Mucosa of descending colon (tissue), 3 donors: Measurements from ENCODE around the gene CHN2. TPM values are rescaled to one million over a fixed set of nuclear protein-coding genes. Genes with fewer than 3 reads are reported as not detected.

Source experiments
- ATAC-seq: fragments of 200-7000 bp; cut with Tn5 transposase; one replicate; pipeline ENCODE4 v1.9.1; 2020; ENCODE audit warnings: mild to moderate bottlenecking, moderate library complexity
- DNase-seq, 3 donors: peaks; one replicate each; pipeline ENCODE4 v3.0.0-alpha.2; 2020
- H3K36me3 ChIP-seq: fragments of 200-600 bp; one replicate; pipeline ENCODE4 v1.8.0; 2021; ENCODE audit warnings: low read depth, mild to moderate bottlenecking
- H3K4me1 ChIP-seq: fragments of 200-600 bp; one replicate; pipeline ENCODE4 v1.8.0; 2021; ENCODE audit warnings: low read depth, mild to moderate bottlenecking
- H3K4me3 ChIP-seq: fragments of 200-600 bp; one replicate; pipeline ENCODE4 v1.8.0; 2021; ENCODE audit warnings: mild to moderate bottlenecking
- H3K9me3 ChIP-seq: fragments of 200-600 bp; one replicate; pipeline ENCODE4 v1.8.0; 2021; ENCODE audit warnings: mild to moderate bottlenecking
- intact Hi-C, 2 donors: fragments of 100-400 bp; cut with DNase I in 1 of 2; cut with micrococcal nuclease in 1 of 2; formaldehyde crosslinking; loops; one replicate each; pipeline versions ENCODE4 v1.11.0 to v1.11.1; 2022; cut with DNase I, micrococcal nuclease
- total RNA-seq, 3 donors: library from RNA; stranded (reverse); fragmentation: NEBNext Ultra II Directional in 2 of 3; extraction: Animal tissue kit (Norgen Biotek cat#: 25700) in 2 of 3; gene quantifications; one replicate each; pipeline versions ENCODE4 v1.2.1 to v1.2.4, GENCODE V29; 2021 to 2023
- TF ChIP-seq, protein P1 (sequence below): fragments of 200-600 bp; IDR thresholded peaks from one replicate; pipeline ENCODE4 v1.8.0; 2022; ENCODE audit warnings: antibody characterized with exemption, mild to moderate bottlenecking
- donor health status: DM: no; HTN: no; CAD: no; lungs with moderate emphysema.
- donor health status: DM: no; HTN: no; CAD: no.
- donor health status: DM: no; HTN: yes; CAD: no.

The CHN2 gene
- total RNA-seq, 3 donors from 2014 or later: 18.7 to 41.5 (median 27.6) TPM

DNA sequence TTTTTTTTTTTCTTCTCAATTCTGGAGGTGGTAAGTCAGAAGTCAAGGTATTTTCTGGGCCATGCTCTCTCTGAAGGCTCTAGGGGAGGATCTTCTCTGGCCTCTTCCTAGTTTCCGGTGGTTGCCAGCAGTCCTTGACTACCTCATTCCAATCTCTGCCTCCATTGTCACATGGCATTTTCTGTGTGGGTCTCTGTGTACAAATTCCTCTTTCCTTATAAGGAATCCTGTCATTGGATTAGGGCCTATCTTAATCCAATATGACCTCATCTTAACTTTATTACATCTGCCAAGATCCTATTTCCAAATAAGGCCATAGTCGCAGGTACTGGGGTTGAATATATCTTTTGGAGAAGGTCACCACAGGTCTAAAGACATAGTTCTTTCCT lies 239.8 kb downstream of the CHN2 start:
- ATAC-seq: peak; percentile 29
- Histone ChIP-seq H3K9me3 (no peaks in the 10 kb centered on the region), H3K36me3 (no peaks in the 10 kb centered on the region), H3K4me3 (no peak overlapping the region), H3K4me1 (no peaks in the 10 kb centered on the region)
- DNase-seq: no peak
- intact Hi-C loops: no loop called here
- TF ChIP-seq, protein P1, sequence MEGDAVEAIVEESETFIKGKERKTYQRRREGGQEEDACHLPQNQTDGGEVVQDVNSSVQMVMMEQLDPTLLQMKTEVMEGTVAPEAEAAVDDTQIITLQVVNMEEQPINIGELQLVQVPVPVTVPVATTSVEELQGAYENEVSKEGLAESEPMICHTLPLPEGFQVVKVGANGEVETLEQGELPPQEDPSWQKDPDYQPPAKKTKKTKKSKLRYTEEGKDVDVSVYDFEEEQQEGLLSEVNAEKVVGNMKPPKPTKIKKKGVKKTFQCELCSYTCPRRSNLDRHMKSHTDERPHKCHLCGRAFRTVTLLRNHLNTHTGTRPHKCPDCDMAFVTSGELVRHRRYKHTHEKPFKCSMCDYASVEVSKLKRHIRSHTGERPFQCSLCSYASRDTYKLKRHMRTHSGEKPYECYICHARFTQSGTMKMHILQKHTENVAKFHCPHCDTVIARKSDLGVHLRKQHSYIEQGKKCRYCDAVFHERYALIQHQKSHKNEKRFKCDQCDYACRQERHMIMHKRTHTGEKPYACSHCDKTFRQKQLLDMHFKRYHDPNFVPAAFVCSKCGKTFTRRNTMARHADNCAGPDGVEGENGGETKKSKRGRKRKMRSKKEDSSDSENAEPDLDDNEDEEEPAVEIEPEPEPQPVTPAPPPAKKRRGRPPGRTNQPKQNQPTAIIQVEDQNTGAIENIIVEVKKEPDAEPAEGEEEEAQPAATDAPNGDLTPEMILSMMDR: no peak

DNA sequence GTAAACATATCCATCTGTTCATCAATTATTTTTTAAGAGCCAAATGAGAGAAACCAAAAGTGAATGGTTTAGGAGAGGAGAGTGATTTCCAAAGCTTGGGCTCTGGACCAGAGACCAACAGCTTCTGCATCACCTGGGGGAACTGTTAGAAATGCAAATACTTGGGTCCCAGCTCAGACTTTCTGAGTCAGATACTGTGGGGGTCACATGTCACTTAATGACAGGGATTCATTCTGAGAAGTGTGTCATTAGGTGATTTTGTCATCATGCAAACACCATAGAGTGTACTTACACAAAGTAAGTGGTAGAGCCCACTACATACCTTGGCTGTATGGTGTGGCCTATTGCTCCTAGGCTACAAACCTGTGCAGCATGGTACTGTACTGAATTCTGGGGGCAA lies 240.6 kb downstream of the CHN2 start:
- no peaks in the 10 kb centered on the region for H3K4me1 ChIP-seq
- intact Hi-C loops: no loop called here
- H3K36me3 ChIP-seq: no peaks in the 10 kb centered on the region
- no peak overlapping the region for H3K4me3 ChIP-seq
- DNase-seq (no peak), ATAC-seq (no peak)
- TF ChIP-seq, protein P1: no peak
- no peaks in the 10 kb centered on the region for H3K9me3 ChIP-seq

DNA sequence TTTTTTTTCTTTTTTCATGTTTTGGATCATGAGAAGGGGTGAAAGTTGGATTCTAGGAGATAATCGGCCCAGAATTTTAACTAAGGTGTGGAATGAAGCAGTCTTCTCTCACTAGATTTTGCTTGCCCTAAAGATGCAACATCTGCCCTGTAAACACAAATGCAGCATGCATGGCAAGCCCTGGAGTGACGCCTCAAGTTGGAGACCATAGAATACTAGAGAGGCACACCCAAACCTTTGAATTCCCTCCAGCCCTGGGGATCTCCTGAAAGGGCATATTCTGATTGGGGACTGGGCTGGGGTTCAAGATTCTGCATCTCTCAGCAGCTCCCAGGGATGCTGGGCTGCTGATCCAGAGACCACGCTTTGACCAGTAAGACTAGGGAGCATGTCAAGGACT lies 241.3 kb downstream of the CHN2 start:
- Histone ChIP-seq H3K9me3 (no peaks in the 10 kb centered on the region), H3K36me3 (no peaks in the 10 kb centered on the region), H3K4me1 (no peaks in the 10 kb centered on the region), H3K4me3 (no peak overlapping the region)
- ATAC-seq: no peak
- intact Hi-C loops: no loop called here
- TF ChIP-seq, protein P1: no peak
- no peak for DNase-seq

DNA sequence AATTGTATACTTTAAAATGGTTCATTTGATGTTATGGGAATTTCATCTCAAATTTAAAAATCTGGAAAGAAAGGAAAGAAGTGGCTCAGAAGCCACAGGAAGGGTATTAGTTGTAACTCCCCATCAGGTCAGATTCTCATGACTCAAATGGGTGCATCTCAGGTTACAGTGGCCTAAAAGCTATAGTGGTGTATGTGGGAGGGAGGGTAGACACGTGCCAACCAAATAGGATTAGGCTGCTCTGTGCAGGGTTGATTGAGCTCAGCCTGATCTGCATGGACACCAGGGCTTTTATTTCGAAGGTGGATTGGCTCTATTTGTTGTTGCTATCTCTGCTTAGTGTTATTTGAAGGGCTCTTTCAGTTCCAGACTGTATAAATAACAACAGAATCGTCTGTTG lies 247.6 kb downstream of the CHN2 start:
- Histone ChIP-seq H3K36me3 (no peaks in the 10 kb centered on the region), H3K4me3 (no peak overlapping the region), H3K4me1 (no peaks in the 10 kb centered on the region), H3K9me3 (no peaks in the 10 kb centered on the region)
- TF ChIP-seq, protein P1: no peak
- no peak for ATAC-seq
- intact Hi-C loops: no loop called here
- DNase-seq: no peak

DNA sequence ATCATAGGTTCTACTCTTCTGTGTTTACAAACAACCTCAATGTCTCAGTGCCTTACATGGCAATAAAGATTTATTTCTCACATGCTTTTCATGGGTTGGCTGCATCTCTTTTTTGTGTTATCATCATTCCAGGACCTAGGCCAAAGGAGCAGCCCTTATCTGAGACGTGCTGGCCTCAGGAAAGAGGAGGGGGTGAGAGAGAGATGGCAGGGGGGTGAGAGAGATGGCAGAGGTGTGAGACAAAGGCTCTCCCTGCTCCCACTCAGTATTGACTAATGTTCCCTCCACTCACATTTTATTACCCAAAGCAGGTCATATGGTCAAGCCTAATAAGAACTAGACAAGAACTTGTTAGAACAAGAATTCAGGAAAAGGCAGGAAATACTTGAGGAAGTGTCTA lies 249.0 kb downstream of the CHN2 start:
- no peak overlapping the region for H3K4me3 ChIP-seq
- ATAC-seq: no peak
- H3K9me3 ChIP-seq: no peaks in the 10 kb centered on the region
- DNase-seq: no peak
- peaks cover under 1% of the 10 kb centered on the region for H3K4me1 ChIP-seq
- no peaks in the 10 kb centered on the region for H3K36me3 ChIP-seq
- TF ChIP-seq, protein P1: no peak
- intact Hi-C loops: no loop called here

DNA sequence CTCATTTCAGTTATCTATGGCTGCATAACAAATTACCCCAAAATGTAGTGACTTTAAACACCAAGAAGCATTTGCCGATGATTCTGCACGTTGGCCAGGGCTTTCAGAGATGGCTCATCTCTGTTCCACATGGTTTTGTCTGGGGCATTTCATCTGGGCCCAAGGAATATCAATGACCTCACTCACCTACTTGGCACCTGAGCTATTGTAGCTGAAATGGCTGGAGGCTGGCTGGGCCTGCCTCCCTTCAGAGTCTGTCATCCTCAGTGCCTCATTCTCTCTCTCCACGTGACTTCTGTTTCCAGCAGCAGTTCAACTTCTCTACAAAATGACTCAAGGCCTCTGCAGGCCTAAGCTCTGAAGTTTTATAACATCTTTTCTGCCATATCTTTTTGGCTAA lies 249.7 kb downstream of the CHN2 start:
- Histone ChIP-seq H3K9me3 (no peaks in the 10 kb centered on the region), H3K36me3 (no peaks in the 10 kb centered on the region), H3K4me1 (peaks cover 8% of the 10 kb centered on the region), H3K4me3 (no peak overlapping the region)
- intact Hi-C loops: no loop called here
- DNase-seq (no peak), ATAC-seq (no peak)
- TF ChIP-seq, protein P1: no peak
